ENCODE data around the gene TNFRSF8.

TNFRSF8 gene

DNA sequence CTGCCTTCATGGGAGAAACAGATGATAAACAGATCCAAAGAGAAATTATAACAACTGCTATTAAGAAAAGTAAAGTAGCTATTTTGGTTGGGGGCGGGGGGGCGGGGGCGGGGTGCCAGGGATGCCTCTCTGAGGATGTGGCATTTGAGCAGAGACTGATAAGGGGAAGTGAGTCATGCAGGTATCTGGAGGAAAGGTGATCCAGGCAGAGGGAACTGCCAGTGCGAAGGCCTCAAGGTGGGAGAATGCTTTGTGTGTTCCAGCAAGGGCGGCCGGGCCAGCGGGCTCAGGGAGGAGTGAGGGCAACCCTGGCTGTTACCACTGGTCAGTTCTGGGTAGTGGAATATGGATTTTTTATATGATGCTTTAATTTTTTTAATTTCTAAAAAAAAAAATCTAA, 96.7 kb downstream of the TNFRSF8 start:
- DNase-seq (ENCODE audit: low spot score) = peak; percentile 79

DNA sequence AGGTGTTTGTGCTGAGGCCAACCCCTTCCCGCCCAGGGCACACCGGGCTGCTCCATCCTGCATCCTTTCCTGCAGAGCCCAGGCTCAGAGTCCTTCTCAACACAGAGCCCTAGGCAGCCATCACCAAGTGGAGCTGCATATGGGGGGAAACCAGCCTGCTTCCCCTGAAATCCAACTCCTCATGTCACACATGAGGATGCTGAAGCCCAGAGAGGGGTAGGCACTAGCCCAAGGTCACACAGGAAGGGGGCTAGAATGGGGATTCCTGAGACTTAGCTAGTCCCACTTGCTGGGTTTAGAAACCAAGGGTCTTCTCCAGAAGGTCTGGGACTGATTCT, 98.2 kb downstream of the TNFRSF8 start:
- DNase-seq (ENCODE audit: low spot score) = no peak

DNA sequence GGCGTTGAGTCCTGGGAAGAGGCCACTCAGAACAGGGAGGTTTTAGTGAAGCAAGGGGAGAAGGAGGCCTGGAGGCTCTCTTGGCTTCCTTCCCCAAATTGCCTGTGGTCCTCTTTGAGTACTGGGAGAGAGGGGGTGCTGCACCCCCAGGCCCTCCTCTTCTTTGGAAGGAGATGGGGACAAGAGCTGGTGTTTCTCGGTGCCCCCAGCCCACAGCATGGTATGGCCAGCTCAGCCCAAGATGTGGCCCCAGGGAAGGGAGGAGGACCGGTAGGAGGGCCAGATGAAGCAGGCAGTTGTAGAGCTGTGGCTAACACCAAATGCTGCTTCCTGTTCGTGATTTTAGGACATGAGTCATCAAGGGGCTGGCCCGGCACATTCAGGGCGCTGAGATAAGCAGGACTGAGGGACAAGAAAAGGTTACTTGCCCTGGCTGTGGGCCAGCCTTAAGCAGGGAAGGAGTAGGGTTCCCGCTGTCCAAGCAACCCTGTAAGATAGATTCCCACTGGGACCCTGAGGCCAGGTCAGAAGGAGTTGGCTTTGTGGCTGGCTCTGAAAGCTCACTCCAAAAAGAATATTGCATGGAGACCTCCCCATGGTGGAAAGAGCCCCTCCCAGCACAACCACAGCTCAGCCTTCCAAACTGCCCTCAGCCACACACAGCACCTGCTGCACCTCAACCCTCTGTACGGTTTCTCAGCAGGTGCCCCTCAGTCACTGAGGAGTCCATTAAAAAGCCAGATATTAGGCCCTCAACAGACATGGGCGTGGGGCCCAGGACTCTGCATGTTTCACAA, 98.8 kb downstream of the TNFRSF8 start:
- DNase-seq (ENCODE audit: low spot score) = peak; percentile 81

DNA sequence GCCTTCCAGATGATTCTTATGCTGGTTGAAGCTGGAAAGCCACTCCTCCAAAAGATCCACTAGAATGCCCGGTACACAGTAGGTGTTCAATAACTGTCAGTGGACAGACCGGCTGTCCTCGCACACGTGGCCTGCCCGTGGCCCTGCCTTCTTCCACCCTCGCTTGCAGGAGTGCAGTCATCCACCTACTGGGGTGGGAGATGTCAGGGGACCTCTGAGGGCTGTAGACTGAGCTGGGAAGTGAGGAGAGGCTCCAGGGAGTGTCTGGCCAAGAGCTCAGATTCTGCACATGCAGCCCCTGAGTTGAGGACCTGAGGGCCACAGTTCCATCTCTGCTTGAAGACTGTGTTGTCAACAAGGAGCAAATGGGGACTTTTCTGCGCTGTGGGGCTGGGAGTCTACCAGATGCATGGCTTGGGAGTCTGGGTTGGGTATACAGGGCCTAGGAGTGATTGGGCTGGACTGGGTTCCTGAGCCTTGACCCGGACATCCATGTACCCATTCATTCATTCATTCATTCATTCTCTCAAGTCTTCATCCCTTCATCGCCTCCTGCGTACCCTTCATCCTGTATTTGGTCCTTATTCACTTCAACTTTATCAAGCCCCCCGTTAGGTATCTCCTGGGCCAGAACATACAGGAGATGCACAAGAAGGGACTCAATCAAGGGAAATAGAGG, 99.5 kb downstream of the TNFRSF8 start:
- DNase-seq (ENCODE audit: low spot score) = no peak

DNA sequence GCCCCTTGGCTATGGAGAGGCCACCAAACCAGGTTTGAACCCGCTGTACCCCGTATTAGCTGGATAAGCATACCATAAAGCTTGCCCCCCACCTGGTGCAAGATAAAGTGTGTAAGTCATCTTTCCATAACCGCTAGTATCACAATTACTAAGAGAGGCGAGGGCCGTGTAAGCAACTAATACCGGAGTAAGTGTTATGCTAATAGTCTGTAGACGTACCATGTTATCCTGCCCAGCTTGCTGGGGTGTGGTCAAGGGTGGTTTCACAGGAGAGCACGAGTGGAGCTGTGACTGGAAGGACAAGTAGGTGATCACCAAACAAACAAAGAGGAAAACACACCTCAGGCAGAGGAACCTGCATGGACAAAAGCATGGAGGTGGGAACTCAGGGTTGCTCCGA, 100.1 kb downstream of the TNFRSF8 start:
- no peak for DNase-seq (ENCODE audit: low spot score)

DNA sequence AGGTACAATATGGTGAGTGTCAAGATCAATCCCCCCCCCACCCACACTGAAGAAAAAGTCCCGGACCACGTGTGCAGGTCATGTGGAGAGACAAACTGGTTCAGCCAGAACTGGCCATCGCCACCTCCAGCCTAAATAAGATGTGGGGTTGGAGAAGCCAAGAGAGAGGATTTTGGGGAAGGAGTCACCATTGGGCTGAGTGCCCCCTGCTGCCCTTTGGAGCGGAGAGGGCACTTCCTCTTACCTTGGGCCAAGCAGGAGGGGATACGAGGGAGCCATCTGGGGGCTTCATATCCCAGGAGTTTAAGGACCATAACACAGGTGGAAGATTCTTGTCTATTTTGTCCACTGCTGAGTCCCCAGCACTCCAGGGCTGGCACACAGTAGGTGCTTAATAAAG, 101.1 kb downstream of the TNFRSF8 start:
- no peak for DNase-seq (ENCODE audit: low spot score)

DNA sequence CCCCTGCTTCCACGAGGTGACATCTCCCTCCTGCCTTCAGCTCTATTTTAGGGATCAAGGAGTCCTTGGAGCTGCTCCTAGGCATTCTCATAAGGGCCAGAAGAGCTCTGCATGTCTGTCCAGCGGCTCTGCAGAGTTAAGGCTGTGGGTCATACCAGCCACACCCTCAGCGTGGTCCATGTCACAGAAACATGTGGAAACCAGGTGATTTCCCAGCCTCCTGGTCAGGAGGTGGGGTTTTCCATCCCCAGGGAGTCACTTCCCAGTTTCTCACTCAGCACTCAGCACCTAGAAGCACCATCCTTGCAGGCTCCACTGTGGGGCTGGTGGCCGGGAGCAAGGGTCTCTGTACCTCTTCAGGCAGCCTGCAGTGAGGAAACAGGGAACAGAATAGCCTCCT, 102.2 kb downstream of the TNFRSF8 start:
- no peak for DNase-seq (ENCODE audit: low spot score)

DNA sequence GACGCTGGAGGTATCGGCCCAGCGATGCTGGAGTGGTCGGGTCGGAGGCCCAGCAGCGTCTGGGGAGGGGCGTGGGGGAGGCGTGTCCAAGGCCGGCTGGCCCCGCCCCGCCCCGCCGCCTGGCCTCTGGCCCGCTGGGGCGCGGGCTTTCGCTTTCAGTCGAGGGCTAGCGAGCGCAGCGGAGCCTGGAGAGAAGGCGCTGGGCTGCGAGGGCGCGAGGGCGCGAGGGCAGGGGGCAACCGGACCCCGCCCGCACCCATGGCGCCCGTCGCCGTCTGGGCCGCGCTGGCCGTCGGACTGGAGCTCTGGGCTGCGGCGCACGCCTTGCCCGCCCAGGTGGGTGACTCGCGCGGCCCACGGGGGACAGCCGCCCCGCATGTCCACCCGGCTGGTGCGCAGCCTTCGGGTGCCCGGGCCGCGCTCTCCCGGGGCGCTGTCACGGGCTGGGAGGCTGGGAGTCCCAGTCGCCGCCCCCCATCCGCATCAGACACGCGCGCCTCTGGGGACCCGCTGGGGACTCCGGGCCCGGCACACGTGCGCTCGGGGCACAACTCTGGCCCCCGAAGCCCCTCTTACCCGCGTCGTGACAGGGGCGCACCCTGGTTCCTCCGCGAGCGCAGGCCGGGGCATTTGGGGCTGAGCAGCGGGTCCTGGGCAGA, 103.9 kb downstream of the TNFRSF8 start, which contains the start of gene TNFRSF1B:
Gene TNFRSF1B, plus strand, starts transcription at position 158 of the 659 bp plus-strand sequence. Its CDS starts 101 bp downstream, at position 259.
- peak; percentile 62 for DNase-seq (ENCODE audit: low spot score)

DNA sequence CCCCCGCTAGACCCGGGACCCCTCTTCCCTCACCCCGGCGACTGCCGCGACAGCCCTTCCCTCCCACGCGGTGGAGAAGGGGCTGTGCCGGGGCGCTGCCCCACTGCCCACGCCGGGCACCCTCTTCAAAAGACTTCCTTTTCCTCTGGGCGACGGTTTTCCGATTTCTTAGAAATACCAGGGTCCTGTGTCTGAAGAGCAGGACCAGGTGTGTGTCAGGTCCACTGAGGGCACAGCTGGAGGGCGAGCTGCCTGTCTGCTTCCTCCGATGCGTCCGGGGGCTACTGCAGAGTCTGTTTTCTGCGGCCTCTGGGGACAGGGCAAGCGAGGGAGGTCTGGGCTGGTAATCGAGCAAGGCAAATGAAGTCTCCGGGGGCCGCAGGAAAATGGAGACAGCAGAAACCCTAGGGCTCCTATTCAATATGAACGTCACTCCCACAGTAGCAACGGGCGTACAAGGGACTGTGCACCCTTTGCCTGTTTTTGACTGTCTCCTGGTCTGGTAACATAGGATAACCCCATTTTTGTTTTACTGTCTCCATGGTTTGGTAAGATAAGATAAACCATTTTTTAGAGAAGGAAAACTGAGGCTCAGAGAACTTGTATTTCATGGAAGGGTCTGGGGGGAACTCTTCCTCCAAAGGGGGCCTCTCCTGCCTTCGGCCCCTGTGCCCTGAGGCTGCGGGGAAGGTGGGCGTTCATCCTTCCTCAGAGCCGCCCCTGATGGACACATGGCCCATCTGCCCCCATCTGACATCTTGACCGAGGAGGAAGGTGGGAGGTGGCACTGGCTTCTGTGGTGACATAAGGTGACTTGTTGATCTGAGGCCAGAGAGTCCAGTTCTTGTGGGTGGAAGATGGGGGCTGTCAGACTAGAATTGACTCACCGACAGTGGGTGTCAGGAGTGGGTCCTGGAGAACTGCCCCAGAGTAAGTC, 104.7 kb downstream of the TNFRSF8 start:
- DNase-seq (ENCODE audit: low spot score) = no peak

DNA sequence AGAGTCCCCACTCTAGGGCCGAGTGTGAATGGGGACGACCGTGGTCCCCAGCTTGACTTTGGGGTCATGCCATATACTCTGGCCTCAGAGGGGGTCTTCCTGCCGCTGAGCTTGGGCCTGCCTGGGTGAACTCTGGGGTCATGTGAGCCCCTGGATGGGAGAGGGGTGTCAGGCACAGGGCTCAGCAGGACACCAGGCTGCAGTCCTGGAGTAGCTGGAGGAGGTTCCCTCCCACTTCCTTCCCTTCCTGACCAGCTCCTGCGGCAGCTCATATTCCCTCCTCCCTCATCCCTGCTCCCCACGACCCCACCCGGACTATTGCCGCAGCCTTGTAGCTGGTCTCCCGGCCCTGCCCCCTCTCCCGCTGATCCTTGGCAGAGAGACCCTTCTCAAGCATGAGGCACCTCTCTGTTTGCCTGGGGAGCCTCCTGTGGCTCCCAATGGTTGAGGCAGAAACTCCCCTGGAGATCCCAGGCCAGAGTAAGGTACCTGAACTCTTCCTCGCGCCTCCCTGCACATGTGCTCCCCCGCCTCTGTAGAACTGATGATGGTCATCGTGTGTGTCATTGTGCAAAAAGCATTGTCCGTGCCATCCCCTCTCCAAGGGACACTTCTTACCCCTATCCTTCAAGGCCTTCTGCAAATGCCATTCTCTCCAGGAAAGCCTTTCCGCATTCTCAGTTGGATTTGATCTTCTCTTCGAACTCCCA, 105.5 kb downstream of the TNFRSF8 start:
- no peak for DNase-seq (ENCODE audit: low spot score)

DNA sequence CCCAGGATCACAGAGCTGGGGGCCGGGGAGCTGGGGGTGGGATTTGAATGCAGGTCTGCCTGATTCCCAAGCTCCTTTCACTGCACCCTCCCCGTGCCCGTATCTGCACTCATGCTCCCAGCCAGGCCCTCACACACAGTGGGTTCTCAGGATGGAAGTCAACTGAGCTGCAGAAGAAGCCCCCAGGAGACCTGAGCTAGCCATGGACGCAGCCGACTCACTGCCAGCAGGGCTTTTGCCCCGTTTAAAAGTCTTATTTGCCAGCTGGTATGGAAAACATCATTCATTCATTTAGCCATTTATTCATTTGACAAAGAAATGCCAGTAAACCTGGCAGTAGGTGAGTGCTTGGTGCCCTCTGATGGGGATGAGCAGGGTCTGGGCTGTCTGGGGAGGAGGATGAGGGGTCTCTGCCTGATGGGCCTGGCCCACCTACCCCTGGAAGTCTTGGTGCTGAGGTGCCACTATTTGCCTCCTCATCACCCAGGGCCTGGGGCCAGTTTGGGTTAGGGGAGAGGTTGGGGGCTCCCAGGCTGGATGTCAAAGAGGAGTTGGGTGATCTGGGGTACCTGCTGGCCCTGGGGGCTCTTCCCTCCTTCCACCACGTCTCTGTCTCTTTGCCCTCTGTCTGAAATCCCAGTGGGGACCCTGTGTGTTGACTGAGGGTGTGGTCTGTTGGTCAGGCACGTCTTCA, 106.5 kb downstream of the TNFRSF8 start:
- no peak for DNase-seq (ENCODE audit: low spot score)

DNA sequence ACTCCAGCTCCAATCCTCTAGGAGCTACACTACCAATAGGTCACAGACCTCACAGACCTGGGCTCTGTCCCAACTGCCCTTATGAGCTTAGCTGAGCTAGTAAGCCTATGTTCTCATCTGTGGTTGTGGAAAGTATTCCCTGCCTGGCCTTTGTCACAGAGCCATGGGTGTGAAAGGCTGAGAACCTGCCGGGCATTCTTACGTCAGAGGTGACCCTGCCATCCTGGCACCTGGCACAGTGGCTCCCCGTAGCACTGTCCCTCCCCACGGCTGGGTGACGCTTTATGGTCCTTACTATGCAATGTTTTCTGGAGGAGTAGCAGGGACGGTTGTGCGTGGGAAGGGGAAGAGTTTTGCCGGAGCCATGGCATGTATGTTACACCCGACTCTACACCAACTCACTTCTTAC, 107.2 kb downstream of the TNFRSF8 start:
- DNase-seq (ENCODE audit: low spot score) = no peak

DNA sequence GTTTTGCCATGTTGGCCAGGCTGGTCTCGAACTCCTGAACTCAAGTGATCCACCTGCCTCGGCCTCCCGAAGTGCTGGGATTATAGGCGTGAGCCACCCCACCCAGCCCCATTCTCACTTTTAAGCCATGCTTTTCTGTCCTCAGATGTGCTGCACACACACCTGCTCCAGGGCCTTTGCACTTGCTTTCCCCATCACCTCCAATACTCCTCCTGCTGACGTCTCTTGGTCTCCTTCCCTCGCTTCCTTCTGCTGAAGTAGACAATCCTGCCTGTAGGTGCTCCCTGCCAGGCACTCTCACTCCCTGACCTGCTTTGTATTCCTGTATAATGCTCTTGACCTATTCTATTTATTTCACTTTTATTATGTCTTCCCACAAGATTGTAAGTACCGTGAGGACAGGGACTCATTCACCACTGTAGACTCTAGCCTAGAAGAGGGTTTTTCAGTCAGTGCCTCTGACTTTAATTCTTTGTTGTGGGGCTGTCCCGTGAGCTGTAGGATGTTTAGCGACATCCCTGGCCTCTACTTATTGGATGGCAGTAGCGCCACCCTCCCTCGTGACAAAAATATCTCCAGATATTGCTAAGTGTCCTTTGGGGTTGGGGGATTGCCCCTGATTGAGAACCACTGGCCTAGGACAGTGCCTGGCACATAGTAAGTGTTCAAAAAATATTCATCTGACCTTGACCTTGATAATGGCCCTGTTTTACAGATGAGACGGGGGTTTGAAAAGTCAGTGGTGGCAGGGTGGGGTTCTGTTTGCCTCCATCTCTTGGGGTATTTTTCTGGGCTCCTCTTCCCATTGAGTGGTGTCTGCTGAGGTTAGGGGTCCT, 108.3 kb downstream of the TNFRSF8 start:
- DNase-seq (ENCODE audit: low spot score) = peak; percentile 33

DNA sequence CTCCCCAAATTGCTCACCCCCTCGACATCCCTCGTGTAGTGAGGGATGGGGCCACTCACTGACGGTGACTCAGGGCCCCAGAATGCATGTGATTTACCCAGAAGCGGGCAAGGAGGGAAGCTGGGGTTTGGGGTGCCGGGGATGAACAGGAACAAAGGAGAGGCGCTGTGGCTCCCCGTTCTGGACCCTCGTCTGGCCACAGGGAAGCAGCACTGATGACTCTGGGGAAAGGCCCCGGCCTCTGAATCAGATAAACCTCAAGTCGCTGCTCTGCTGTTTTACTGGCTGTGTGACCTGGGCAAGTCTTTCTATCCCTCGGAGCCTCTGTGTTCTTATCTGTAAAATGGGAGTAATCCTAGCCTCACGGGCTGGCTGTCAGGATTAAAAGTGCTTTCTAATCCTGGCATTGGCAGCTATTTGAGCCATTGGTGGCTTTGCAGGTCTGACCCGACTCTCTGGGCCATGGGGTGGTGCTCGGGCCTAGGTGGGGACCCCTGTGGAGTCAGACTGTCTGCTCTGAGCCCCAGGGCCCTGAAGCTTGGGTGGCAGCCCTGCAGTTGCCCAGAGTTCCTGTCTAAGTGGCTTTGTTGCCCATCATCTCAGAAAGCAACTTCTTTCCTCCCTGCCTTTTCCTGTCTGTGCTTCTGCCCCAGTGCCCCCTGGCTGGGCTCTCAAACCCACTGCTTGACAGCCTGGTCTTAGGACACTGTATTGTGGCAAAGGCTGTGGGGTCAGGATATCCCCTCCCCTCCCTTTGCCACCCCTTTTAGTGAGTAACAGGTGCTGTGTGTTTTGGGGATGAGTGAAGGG, 109.1 kb downstream of the TNFRSF8 start:
- DNase-seq (ENCODE audit: low spot score) = peak; percentile 22

DNA sequence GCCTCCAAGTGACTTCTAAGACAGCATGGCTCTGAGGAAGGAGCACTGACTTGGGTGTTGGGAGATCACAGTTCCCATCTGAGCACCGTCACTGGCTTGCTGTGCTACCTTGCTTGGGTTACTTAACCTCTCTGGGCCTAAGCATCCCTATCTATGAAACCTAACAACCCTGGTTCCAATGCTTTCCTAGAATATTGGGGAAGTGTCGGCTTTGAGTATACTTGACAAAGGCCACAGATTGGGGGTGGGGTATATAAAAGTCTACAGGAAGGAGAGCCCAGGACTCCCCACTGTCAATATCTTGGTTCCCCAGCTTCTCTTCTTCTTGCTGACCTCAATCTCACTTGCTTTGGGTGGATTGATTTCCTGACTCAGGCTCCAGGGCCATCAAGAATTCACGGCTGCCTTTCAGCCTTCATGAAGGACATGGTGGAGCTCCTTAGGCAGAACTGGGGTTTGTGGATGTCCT, 110.0 kb downstream of the TNFRSF8 start:
- DNase-seq (ENCODE audit: low spot score) = no peak

DNA sequence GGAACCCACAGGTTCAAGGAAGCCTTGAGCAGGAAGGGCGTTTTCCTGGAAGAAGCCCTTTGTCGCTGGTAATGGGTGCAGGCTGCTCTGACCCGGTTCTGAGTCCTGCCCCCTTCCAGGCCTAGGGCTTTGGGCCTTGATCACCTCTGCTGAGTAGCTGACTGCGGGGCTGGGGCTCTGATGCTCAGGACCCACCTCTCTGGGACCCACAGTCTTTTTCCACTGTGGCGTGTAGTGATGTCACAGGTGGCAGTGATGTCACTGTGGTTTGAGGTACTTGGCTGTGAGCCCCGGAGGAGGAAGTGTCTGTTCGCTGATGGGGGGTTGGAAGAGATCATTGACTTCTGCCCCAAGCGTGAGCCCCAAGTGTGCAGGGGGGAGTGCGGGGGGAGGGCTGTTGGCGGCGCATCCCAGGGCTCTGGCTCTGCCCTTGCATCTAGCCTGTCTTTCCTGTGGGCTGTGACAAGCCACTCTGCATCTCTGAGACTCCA, 110.6 kb downstream of the TNFRSF8 start:
- peak; percentile 86 for DNase-seq (ENCODE audit: low spot score)

DNA sequence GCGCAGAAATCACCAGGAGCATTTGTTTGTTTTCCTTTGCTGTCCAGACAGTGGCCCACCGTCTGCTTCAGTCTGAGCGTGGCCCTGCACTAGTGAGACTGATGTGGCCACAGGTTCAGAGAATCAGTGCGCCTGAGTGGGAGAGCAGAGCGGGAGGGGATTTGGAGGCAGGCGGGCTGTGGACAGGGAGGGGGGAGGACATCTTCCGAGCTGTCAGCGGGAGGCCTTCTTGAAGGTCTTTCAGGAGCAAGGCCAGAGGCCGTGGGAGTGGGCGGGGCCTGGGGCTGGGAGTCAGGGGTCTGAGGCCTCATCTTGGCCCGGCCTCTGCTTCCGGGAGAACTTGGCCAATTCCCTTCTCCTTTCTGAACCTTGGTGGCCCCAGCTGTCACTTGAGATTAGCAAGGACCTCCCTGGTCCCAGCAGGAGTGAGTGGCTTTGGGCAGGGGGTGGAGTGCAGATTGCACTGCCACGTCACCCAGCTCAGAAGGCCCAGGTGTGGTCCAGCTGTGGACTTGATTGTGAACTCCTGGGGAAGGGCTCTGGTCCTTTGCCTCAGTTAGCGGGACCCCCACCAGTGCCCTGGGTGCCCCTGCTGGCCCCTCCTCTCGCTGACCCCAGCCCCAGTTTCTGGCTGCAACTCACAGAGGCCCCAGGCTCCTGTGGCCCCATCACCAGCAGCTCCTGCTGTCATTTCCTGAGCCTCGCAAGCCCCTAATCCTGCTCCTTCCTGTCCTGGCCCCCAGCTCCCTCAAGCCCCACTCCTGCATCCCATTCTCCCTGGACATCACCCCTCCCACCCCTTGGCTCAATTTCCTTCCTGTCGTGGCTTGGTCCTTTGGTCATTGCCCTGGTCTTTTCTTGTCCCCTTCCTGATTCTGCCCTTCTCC, 112.1 kb downstream of the TNFRSF8 start:
- DNase-seq (ENCODE audit: low spot score) = no peak
